Measurements from ENCODE around the gene CCK. TPM values are rescaled to one million over a fixed set of nuclear protein-coding genes. Genes with fewer than 3 reads are reported as not detected.

The CCK gene
- total RNA-seq, 2 donors from 2014 or later = not detected

- intact Hi-C loops (cut with DNase I) = no loop called here
- no peak for DNase-seq (ENCODE audit: low spot score)
Measured at GRCh38 chr3:42229266-42229941, 36.6 kb downstream of the CCK start.

GRCh38 chr3:42228796-42229195 lies 37.2 kb downstream of the CCK start:
- DNase-seq (ENCODE audit: low spot score) = no peak
- intact Hi-C loops (cut with DNase I) = no loop called here

- DNase-seq (ENCODE audit: low spot score) = no peak
- intact Hi-C loops (cut with DNase I) = no loop called here
Measured at GRCh38 chr3:42226470-42227425, 39.2 kb downstream of the CCK start.

- DNase-seq (ENCODE audit: low spot score) = no peak
- intact Hi-C loops (cut with DNase I) = no loop called here
Measured at GRCh38 chr3:42225486-42226363, 40.3 kb downstream of the CCK start.

- intact Hi-C loops (cut with DNase I) = no loop called here
- DNase-seq (ENCODE audit: low spot score) = no peak
Measured at GRCh38 chr3:42224658-42225421, 41.1 kb downstream of the CCK start.

- intact Hi-C loops (cut with DNase I) = no loop called here
- no peak for DNase-seq (ENCODE audit: low spot score)
Measured at GRCh38 chr3:42224178-42224577, 41.8 kb downstream of the CCK start.

- intact Hi-C loops (cut with DNase I) = no loop called here
- DNase-seq (ENCODE audit: low spot score) = no peak
Measured at GRCh38 chr3:42222942-42223693, 42.9 kb downstream of the CCK start.

GRCh38 chr3:42220436-42221121 lies 45.4 kb downstream of the CCK start:
- intact Hi-C loops (cut with DNase I) = no loop called here

GRCh38 chr3:42216931-42217333 lies 49.1 kb downstream of the CCK start:
- intact Hi-C loops (cut with DNase I) = no loop called here

More at GRCh38 chr3:42220436-42221121, 45.4 kb downstream of the CCK start:
- DNase-seq (ENCODE audit: low spot score) = no peak

GRCh38 chr3:42216302-42216701 lies 49.7 kb downstream of the CCK start:
- no peak for DNase-seq (ENCODE audit: low spot score)
- intact Hi-C loops (cut with DNase I) = no loop called here

More at GRCh38 chr3:42216931-42217333, 49.1 kb downstream of the CCK start:
- DNase-seq (ENCODE audit: low spot score) = no peak

- no peak for DNase-seq (ENCODE audit: low spot score)
- intact Hi-C loops (cut with DNase I) = no loop called here
Measured at GRCh38 chr3:42214565-42215283, 51.3 kb downstream of the CCK start.

- no peak for DNase-seq (ENCODE audit: low spot score)
- intact Hi-C loops (cut with DNase I) = no loop called here
Measured at GRCh38 chr3:42214064-42214463, 51.9 kb downstream of the CCK start.

GRCh38 chr3:42213417-42213816 lies 52.6 kb downstream of the CCK start:
- no peak for DNase-seq (ENCODE audit: low spot score)
- intact Hi-C loops (cut with DNase I) = no loop called here

- intact Hi-C loops (cut with DNase I) = no loop called here
- no peak for DNase-seq (ENCODE audit: low spot score)
Measured at GRCh38 chr3:42210726-42211125, 55.3 kb downstream of the CCK start.

GRCh38 chr3:42209917-42210316 lies 56.1 kb downstream of the CCK start:
- no peak for DNase-seq (ENCODE audit: low spot score)
- intact Hi-C loops (cut with DNase I) = no loop called here
